HCT116 (cell line): Measurements from ENCODE around the gene KXD1. TPM values are rescaled to one million over a fixed set of nuclear protein-coding genes. Genes with fewer than 3 reads are reported as not detected.

Experiments used
- ATAC-seq: fragments of 200-7000 bp; cut with Tn5 transposase; 2 replicates; pipeline ENCODE4 v1.9.1; 2020; ENCODE audit warnings: mild to moderate bottlenecking, moderate library complexity
- BruUV-seq: library from RNA; stranded (reverse); fragments of 400-500 nt; replicated peaks from 2 replicates; lab custom pipeline; 2021; lab: Mats Ljungman, UMichigan
- CTCF ChIA-PET: fragments of 300-600 bp; sonication (Branson Sonifier 250); formaldehyde crosslinking; loops from one replicate; lab custom pipeline; 2021; ENCODE audit warnings: antibody characterized with exemption; lab: Charles Lee
- POLR2A ChIA-PET: fragments of 300-600, 350-600 bp; sonication (Branson Sonifier 250); formaldehyde crosslinking; loops from one replicate; lab custom pipeline; 2021; ENCODE audit warnings: antibody characterized with exemption; lab: Charles Lee
- RAD21 ChIA-PET, 2 experiments: fragments of 300-600 bp; sonication (Branson Sonifier 250); formaldehyde crosslinking; loops; one replicate each; lab custom pipeline; 2023; ENCODE audit warnings: low total read pairs in 2 of 2; ENCODE audit not compliant: uncharacterized antibody in 2 of 2, unreplicated experiment in 2 of 2, low non-redundant PET in 1 of 2; lab: Charles Lee
- DNase-seq: peaks from one replicate; pipeline ENCODE4 v3.0.0-alpha.2; 2010; ENCODE audit warnings: low read depth, low spot score
- H2AFZ ChIP-seq: fragments of 200-600 bp; shearing (Covaris generic), sonication (generic); 2 replicates; pipeline ENCODE4 v1.6.1; 2017; ENCODE audit warnings: low read depth, mixed run types, mixed read lengths, antibody characterized with exemption, low read length; ENCODE audit not compliant: poor library complexity, severe bottlenecking
- H3K27ac ChIP-seq: 2 replicates; pipeline ENCODE4 v1.5.1; 2012; ENCODE audit warnings: low read depth, low read length
- H3K27me3 ChIP-seq: fragments of 200-600 bp; sonication (generic); 2 replicates; pipeline ENCODE4 v1.6.1; 2016; ENCODE audit warnings: mixed run types, low read length, mixed read lengths; ENCODE audit not compliant: insufficient read depth
- H3K36me3 ChIP-seq, 2 experiments: fragments of 200-500 bp in 1 of 2; fragments of 200-600 bp in 1 of 2; sonication (Bioruptor generic) in 1 of 2; sonication (generic) in 1 of 2; 2 replicates each; pipeline versions ENCODE4 v1.5.1 to v1.6.1; 2014 to 2016; ENCODE audit warnings: low read length in 2 of 2, inconsistent platforms in 1 of 2, mixed read lengths in 1 of 2, mixed run types in 1 of 2; ENCODE audit not compliant: insufficient read depth in 2 of 2, control insufficient read depth in 1 of 2
- H3K4me1 ChIP-seq, 2 experiments: fragments of 200-600 bp in 1 of 2; sonication (generic) in 1 of 2; 2 replicates each; pipeline versions ENCODE4 v1.5.1 to v1.6.1; 2012 to 2017; ENCODE audit warnings: low read length in 2 of 2, inconsistent platforms in 1 of 2, mild to moderate bottlenecking in 1 of 2, mixed read lengths in 1 of 2, mixed run types in 1 of 2, moderate library complexity in 1 of 2; ENCODE audit not compliant: insufficient read depth in 2 of 2, control insufficient read depth in 1 of 2
- H3K4me2 ChIP-seq: fragments of 200-600 bp; sonication (generic); 2 replicates; pipeline ENCODE4 v1.6.1; 2017; ENCODE audit warnings: mixed run types, low read length, mixed read lengths
- H3K4me3 ChIP-seq, 2 experiments: fragments of 200-600 bp in 1 of 2; sonication (generic) in 1 of 2; replicated peaks in 1 of 2; 2 replicates each; pipeline ENCODE4 v1.5.1; 2011 to 2016; ENCODE audit warnings: low read length in 2 of 2, control low read depth in 1 of 2, low read depth in 1 of 2, mild to moderate bottlenecking in 1 of 2, mixed read lengths in 1 of 2, mixed run types in 1 of 2
- H3K79me2 ChIP-seq: fragments of 200-600 bp; sonication (generic); 2 replicates; pipeline ENCODE4 v1.6.1; 2017; ENCODE audit warnings: mild to moderate bottlenecking, mixed run types, low read length, moderate library complexity, mixed read lengths; ENCODE audit not compliant: insufficient read depth
- H3K9ac ChIP-seq: fragments of 200-600 bp; sonication (generic); 2 replicates; pipeline ENCODE4 v1.6.1; 2016; ENCODE audit warnings: low read length, mixed read lengths
- H3K9me2 ChIP-seq: fragments of 200-600 bp; sonication (generic), shearing (Covaris generic); 2 replicates; pipeline ENCODE4 v1.6.1; 2017; ENCODE audit warnings: mixed run types, mild to moderate bottlenecking, moderate library complexity; ENCODE audit not compliant: insufficient read depth
- H3K9me3 ChIP-seq, 2 experiments: fragments of 200-500 bp in 1 of 2; fragments of 200-600 bp in 1 of 2; sonication (Bioruptor generic) in 1 of 2; sonication (generic) in 1 of 2; 2 replicates each; pipeline ENCODE4 v1.6.1; 2014 to 2017; ENCODE audit warnings: low read length in 2 of 2, mixed read lengths in 2 of 2, inconsistent platforms in 1 of 2, low read depth in 1 of 2, mild to moderate bottlenecking in 1 of 2, mixed run types in 1 of 2, moderate library complexity in 1 of 2; ENCODE audit not compliant: control insufficient read depth in 1 of 2, insufficient read depth in 1 of 2
- H4K20me1 ChIP-seq: fragments of 200-600 bp; sonication (generic), shearing (Covaris generic); 2 replicates; pipeline ENCODE4 v1.6.1; 2017; ENCODE audit warnings: mixed run types, mild to moderate bottlenecking, moderate library complexity; ENCODE audit not compliant: insufficient read depth
- CBX3 ChIP-seq: IDR thresholded peaks from 2 replicates; pipeline ENCODE4 v1.6.1; 2012; ENCODE audit warnings: low read depth
- CEBPB ChIP-seq: IDR thresholded peaks from 2 replicates; pipeline ENCODE4 v1.6.1; 2012; ENCODE audit warnings: low read depth
- EGR1 ChIP-seq: IDR thresholded peaks from 2 replicates; pipeline ENCODE4 v1.6.1; 2012; ENCODE audit warnings: low read depth
- ELF1 ChIP-seq: IDR thresholded peaks from 2 replicates; pipeline ENCODE4 v1.6.1; 2012; ENCODE audit warnings: low read depth, borderline replicate concordance
- EZH2 ChIP-seq: fragments of 200-600 bp; sonication (generic); IDR thresholded peaks from 2 replicates; pipeline ENCODE4 v1.6.1; 2017; ENCODE audit warnings: antibody characterized with exemption, mixed run types
- EZH2phosphoT487 ChIP-seq: fragments of 200-600 bp; IDR thresholded peaks from 2 replicates; pipeline ENCODE4 v1.6.1; 2018; ENCODE audit warnings: antibody characterized with exemption, borderline replicate concordance
- FOSL1 ChIP-seq: IDR thresholded peaks from 2 replicates; pipeline ENCODE4 v1.6.1; 2012; ENCODE audit warnings: low read depth
- JUND ChIP-seq: IDR thresholded peaks from 2 replicates; pipeline ENCODE4 v1.6.1; 2012
- POLR2A ChIP-seq: IDR thresholded peaks from 2 replicates; pipeline ENCODE4 v1.7.0; 2011; ENCODE audit warnings: borderline replicate concordance; ENCODE audit not compliant: insufficient read depth, insufficient read length; ENCODE audit errors: extremely low read depth
- POLR2AphosphoS5 ChIP-seq: IDR thresholded peaks from 2 replicates; pipeline ENCODE4 v1.6.1; 2011; ENCODE audit warnings: mild to moderate bottlenecking, low read depth, low read length, moderate library complexity
- RAD21 ChIP-seq: IDR thresholded peaks from 2 replicates; pipeline ENCODE4 v1.6.1; 2012; ENCODE audit warnings: low read depth, mild to moderate bottlenecking
- SIN3A ChIP-seq: IDR thresholded peaks from 2 replicates; pipeline ENCODE4 v1.6.1; 2012; ENCODE audit warnings: low read depth
- SRF ChIP-seq: IDR thresholded peaks from 2 replicates; pipeline ENCODE4 v1.6.1; 2012; ENCODE audit warnings: low read depth
- TCF7L2 ChIP-seq: IDR thresholded peaks from 2 replicates; pipeline ENCODE4 v1.7.0; 2011; ENCODE audit warnings: borderline replicate concordance, inconsistent platforms; ENCODE audit not compliant: insufficient read depth, insufficient read length; ENCODE audit errors: extremely low read depth
- YY1 ChIP-seq: IDR thresholded peaks from 2 replicates; pipeline ENCODE4 v1.6.1; 2011; ENCODE audit warnings: low read length, low read depth, moderate library complexity, mild to moderate bottlenecking; ENCODE audit not compliant: insufficient replicate concordance; ENCODE audit errors: extremely low read depth
- ZFX ChIP-seq: fragments of 450-650 bp; IDR thresholded peaks from 2 replicates; pipeline ENCODE4 v1.6.1; 2017
- ZNF274 ChIP-seq: fragments of 200-500 bp; sonication (Bioruptor generic); IDR thresholded peaks from 2 replicates; pipeline ENCODE4 v1.6.1; 2014; ENCODE audit warnings: mild to moderate bottlenecking, low read depth, low read length, inconsistent platforms
- intact Hi-C: fragments of 100-400 bp; cut with micrococcal nuclease; formaldehyde crosslinking; loops from 2 replicates; pipeline ENCODE4 v1.10.0; 2022
- total RNA-seq: library from RNA; stranded (reverse); gene quantifications from one replicate; pipeline ENCODE4 v1.2.1, GENCODE V29; 2021; ENCODE audit not compliant: unreplicated experiment
- TF ChIP-seq, protein P1 (sequence below), 3 experiments: fragments of 200-600 bp in 1 of 3; sonication (generic) in 1 of 3; IDR thresholded peaks in 2 of 3; conservative IDR thresholded peaks in 1 of 3; 2 replicates each; pipeline ENCODE4 v1.5.1; 2012 to 2017; ENCODE audit warnings: low read depth in 2 of 3, low read length in 2 of 3, antibody characterized with exemption in 1 of 3, borderline replicate concordance in 1 of 3, control low read depth in 1 of 3, mild to moderate bottlenecking in 1 of 3, mixed read lengths in 1 of 3, mixed run types in 1 of 3, moderate library complexity in 1 of 3; ENCODE audit not compliant: insufficient read depth in 1 of 3
- TF ChIP-seq, protein P2 (sequence below): IDR thresholded peaks from 2 replicates; pipeline ENCODE4 v1.6.1; 2012
- TF ChIP-seq, protein P3 (sequence below): IDR thresholded peaks from 2 replicates; pipeline ENCODE4 v1.6.1; 2012; ENCODE audit warnings: low read depth
- TF ChIP-seq, protein P4 (sequence below): IDR thresholded peaks from 2 replicates; pipeline ENCODE4 v1.6.1; 2012

The KXD1 gene
- total RNA-seq, 1 experiment from 2014 or later = 139 TPM

- no TSS peak for BruUV-seq
- no peaks in the 10 kb centered on the region for H4K20me1 ChIP-seq
- H3K9me3 ChIP-seq = no peaks in the 10 kb centered on the region
- ChIA-PET RAD21 (interaction anchor here (0.7 to 0.8 kb wide), 3 partner anchors 73 to 154 kb away, joined by 3 to 4 read pairs (median 3); partner anchors contain the start of gene ELL (in 1 of the 2)), POLR2A (interaction anchor here (0.6 to 0.7 kb wide), 3 partner anchors 146 to 763 kb away, joined by 3 to 4 read pairs (median 3); no protein-coding TSS in a partner anchor), CTCF (interaction anchor here (0.5 to 7.5 kb wide), 12 partner anchors 9 to 253 kb away, joined by 3 to 39 read pairs (median 4); partner anchors contain the start of genes CRLF1, TMEM59L and UBA52)
- peak overlapping the region; percentile 52; the same call in 1 of the 2 replicates for H3K27ac ChIP-seq
- H3K9ac ChIP-seq = peak overlapping the region; percentile 63
- no peaks in the 10 kb centered on the region for H3K9me2 ChIP-seq
- intact Hi-C loops = loop anchor here (5.0 kb wide), 2 partner anchors 43 to 127 kb away; partner anchors contain the start of gene KLHL26
- peaks cover 9% of the 10 kb centered on the region; the same call in 1 of the 2 replicates for H3K79me2 ChIP-seq
- ATAC-seq (peak; percentile 42), DNase-seq (no peak)
- peak overlapping the region; percentile 85 for H3K4me2 ChIP-seq
- H3K36me3 ChIP-seq = 0 out of 4 replicates have a peak, but pooled peaks cover 0 to 4% of the 10 kb centered on the region in 2 experiments
- no peak overlapping the region for H2AFZ ChIP-seq
- H3K27me3 ChIP-seq = no peaks in the 10 kb centered on the region
- H3K4me3 ChIP-seq = peak overlapping the region; percentile 37 to 54
- peaks cover 15 to 40% of the 10 kb centered on the region in 2 experiments; a peak in 3 of 4 replicates for H3K4me1 ChIP-seq
- TF ChIP-seq EGR1 (peak; percentile 50; the same call in 1 of the 2 replicates), ELF1 (no peak), FOSL1 (no peak), YY1 (no peak), ZNF274 (no peak), ZFX (no peak), TCF7L2 (no peak), CBX3 (no peak), POLR2A (peak; percentile 30), SIN3A (no peak), JUND (no peak), POLR2AphosphoS5 (0 out of 2 replicates have a peak, but pooled peaks have one; percentile 26), CEBPB (no peak), EZH2 (no peak), RAD21 (peak; percentile 75), EZH2phosphoT487 (no peak), SRF (no peak)
- TF ChIP-seq, protein P1, sequence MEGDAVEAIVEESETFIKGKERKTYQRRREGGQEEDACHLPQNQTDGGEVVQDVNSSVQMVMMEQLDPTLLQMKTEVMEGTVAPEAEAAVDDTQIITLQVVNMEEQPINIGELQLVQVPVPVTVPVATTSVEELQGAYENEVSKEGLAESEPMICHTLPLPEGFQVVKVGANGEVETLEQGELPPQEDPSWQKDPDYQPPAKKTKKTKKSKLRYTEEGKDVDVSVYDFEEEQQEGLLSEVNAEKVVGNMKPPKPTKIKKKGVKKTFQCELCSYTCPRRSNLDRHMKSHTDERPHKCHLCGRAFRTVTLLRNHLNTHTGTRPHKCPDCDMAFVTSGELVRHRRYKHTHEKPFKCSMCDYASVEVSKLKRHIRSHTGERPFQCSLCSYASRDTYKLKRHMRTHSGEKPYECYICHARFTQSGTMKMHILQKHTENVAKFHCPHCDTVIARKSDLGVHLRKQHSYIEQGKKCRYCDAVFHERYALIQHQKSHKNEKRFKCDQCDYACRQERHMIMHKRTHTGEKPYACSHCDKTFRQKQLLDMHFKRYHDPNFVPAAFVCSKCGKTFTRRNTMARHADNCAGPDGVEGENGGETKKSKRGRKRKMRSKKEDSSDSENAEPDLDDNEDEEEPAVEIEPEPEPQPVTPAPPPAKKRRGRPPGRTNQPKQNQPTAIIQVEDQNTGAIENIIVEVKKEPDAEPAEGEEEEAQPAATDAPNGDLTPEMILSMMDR (IDR thresholded peaks at IDR 0.05 in 2 of 3, conservative IDR thresholded peaks at IDR 0.05 in 1 of 3; ENCODE audit: borderline replicate concordance in 1 of 3, insufficient read depth in 1 of 3, low read depth in 2 of 3, low read length in 2 of 3) = peak; percentile 42 to 77 (median 76); a peak in 5 of 6 replicates
- TF ChIP-seq, protein P2, sequence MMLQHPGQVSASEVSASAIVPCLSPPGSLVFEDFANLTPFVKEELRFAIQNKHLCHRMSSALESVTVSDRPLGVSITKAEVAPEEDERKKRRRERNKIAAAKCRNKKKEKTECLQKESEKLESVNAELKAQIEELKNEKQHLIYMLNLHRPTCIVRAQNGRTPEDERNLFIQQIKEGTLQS = no peak
- TF ChIP-seq, protein P3, sequence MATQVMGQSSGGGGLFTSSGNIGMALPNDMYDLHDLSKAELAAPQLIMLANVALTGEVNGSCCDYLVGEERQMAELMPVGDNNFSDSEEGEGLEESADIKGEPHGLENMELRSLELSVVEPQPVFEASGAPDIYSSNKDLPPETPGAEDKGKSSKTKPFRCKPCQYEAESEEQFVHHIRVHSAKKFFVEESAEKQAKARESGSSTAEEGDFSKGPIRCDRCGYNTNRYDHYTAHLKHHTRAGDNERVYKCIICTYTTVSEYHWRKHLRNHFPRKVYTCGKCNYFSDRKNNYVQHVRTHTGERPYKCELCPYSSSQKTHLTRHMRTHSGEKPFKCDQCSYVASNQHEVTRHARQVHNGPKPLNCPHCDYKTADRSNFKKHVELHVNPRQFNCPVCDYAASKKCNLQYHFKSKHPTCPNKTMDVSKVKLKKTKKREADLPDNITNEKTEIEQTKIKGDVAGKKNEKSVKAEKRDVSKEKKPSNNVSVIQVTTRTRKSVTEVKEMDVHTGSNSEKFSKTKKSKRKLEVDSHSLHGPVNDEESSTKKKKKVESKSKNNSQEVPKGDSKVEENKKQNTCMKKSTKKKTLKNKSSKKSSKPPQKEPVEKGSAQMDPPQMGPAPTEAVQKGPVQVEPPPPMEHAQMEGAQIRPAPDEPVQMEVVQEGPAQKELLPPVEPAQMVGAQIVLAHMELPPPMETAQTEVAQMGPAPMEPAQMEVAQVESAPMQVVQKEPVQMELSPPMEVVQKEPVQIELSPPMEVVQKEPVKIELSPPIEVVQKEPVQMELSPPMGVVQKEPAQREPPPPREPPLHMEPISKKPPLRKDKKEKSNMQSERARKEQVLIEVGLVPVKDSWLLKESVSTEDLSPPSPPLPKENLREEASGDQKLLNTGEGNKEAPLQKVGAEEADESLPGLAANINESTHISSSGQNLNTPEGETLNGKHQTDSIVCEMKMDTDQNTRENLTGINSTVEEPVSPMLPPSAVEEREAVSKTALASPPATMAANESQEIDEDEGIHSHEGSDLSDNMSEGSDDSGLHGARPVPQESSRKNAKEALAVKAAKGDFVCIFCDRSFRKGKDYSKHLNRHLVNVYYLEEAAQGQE = no peak
- TF ChIP-seq, protein P4, sequence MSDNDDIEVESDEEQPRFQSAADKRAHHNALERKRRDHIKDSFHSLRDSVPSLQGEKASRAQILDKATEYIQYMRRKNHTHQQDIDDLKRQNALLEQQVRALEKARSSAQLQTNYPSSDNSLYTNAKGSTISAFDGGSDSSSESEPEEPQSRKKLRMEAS = no peak; the same call in 1 of the 2 replicates
Observed at GRCh38 chr19:18594096-18594823, 36.6 kb downstream of the KXD1 start.
